WTC11 (cell line): ENCODE results near the gene TATDN2. TPM values are rescaled to one million over a fixed set of nuclear protein-coding genes. Genes with fewer than 3 reads are reported as not detected.

Experiments used
- ATAC-seq: fragments of 200-7000 bp; cut with Tn5 transposase; 2 replicates; pipeline ENCODE4 v1.10.0; 2021; ENCODE audit warnings: mild to moderate bottlenecking, moderate library complexity
- CTCF ChIA-PET: fragments of 300-600 bp; sonication (Branson Sonifier 250); formaldehyde crosslinking; loops from one replicate; lab custom pipeline; 2021; ENCODE audit warnings: antibody characterized with exemption; lab: Charles Lee
- POLR2A ChIA-PET: fragments of 350-600 bp; sonication (Branson Sonifier 250); formaldehyde crosslinking; loops from one replicate; lab custom pipeline; 2021; ENCODE audit warnings: antibody characterized with exemption; lab: Charles Lee
- DNase-seq: peaks from one replicate; pipeline ENCODE4 v3.0.0; 2021; ENCODE audit warnings: low spot score
- H3K27ac Mint-ChIP-seq: 2 replicates; pipeline ENCODE4 v1.8.0; 2021; ENCODE audit warnings: mixed read lengths
- H3K27me3 Mint-ChIP-seq: 2 replicates; pipeline ENCODE4 v1.8.0; 2021; ENCODE audit warnings: low read depth, mild to moderate bottlenecking, moderate library complexity, mixed read lengths
- H3K36me3 Mint-ChIP-seq: 2 replicates; pipeline ENCODE4 v1.8.0; 2021; ENCODE audit warnings: mixed read lengths
- H3K4me1 Mint-ChIP-seq: 2 replicates; pipeline ENCODE4 v1.8.0; 2022; ENCODE audit warnings: mixed read lengths
- H3K4me3 Mint-ChIP-seq: 2 replicates; pipeline ENCODE4 v1.8.0; 2021; ENCODE audit warnings: mild to moderate bottlenecking, moderate library complexity, mixed read lengths
- H3K9me3 Mint-ChIP-seq: 2 replicates; pipeline ENCODE4 v1.8.0; 2021; ENCODE audit warnings: mixed read lengths
- CTCF ChIP-seq: fragments of 200-600 bp; IDR thresholded peaks from 2 replicates; pipeline ENCODE4 v1.8.0; 2022; ENCODE audit warnings: antibody characterized with exemption
- E2F5 ChIP-seq: sonication (generic); formaldehyde crosslinking; IDR thresholded peaks from 2 replicates; pipeline ENCODE4 v1.8.1; 2022; ENCODE audit warnings: mild to moderate bottlenecking, moderate library complexity, missing genetic modification reagents
- EMX1 ChIP-seq: fragments of 250-450 bp; sonication (Bioruptor Pico); IDR thresholded peaks from 2 replicates; pipeline ENCODE4 v1.8.0; 2021; ENCODE audit warnings: mild to moderate bottlenecking
- ERG ChIP-seq: fragments of 250-450 bp; sonication (Bioruptor Pico); IDR thresholded peaks from 2 replicates; pipeline ENCODE4 v1.8.0; 2021; ENCODE audit warnings: mild to moderate bottlenecking
- GABPB1 ChIP-seq: sonication (generic); formaldehyde crosslinking; IDR thresholded peaks from 2 replicates; pipeline ENCODE4 v1.8.1; 2023; ENCODE audit warnings: mild to moderate bottlenecking, missing genetic modification reagents
- HMGXB4 ChIP-seq: sonication (generic); formaldehyde crosslinking; IDR thresholded peaks from 2 replicates; pipeline ENCODE4 v1.8.1; 2023; ENCODE audit warnings: mild to moderate bottlenecking, moderate library complexity, missing genetic modification reagents
- NFATC4 ChIP-seq: fragments of 250-450 bp; sonication (Bioruptor Pico); IDR thresholded peaks from 2 replicates; pipeline ENCODE4 v1.9.0; 2021; ENCODE audit warnings: mild to moderate bottlenecking
- RORB ChIP-seq: fragments of 250-450 bp; sonication (Bioruptor Pico); IDR thresholded peaks from 2 replicates; pipeline ENCODE4 v1.9.0; 2021; ENCODE audit warnings: mild to moderate bottlenecking
- SMAD3 ChIP-seq: sonication (generic); formaldehyde crosslinking; IDR thresholded peaks from 2 replicates; pipeline ENCODE4 v1.8.0; 2022; ENCODE audit warnings: missing genetic modification reagents, mild to moderate bottlenecking, borderline replicate concordance
- TCF7 ChIP-seq: sonication (generic); formaldehyde crosslinking; IDR thresholded peaks from 2 replicates; pipeline ENCODE4 v1.8.0; 2022; ENCODE audit warnings: mild to moderate bottlenecking, low read depth, missing genetic modification reagents, moderate library complexity
- ZNF232 ChIP-seq: sonication (generic); formaldehyde crosslinking; IDR thresholded peaks from 2 replicates; pipeline ENCODE4 v1.8.0; 2022; ENCODE audit warnings: mild to moderate bottlenecking, missing genetic modification reagents
- ZNF532 ChIP-seq: fragments of 250-450 bp; sonication (Bioruptor Pico); IDR thresholded peaks from 2 replicates; pipeline ENCODE4 v1.9.0; 2021; ENCODE audit warnings: mild to moderate bottlenecking, borderline replicate concordance
- total RNA-seq: library from RNA; stranded (reverse); gene quantifications from 3 replicates; pipeline ENCODE4 v1.2.3, GENCODE V29; 2021
- TF ChIP-seq, protein P1 (sequence below): sonication (generic); formaldehyde crosslinking; IDR thresholded peaks from 2 replicates; pipeline ENCODE4 v1.8.1; 2023; ENCODE audit warnings: mild to moderate bottlenecking, missing genetic modification reagents
- TF ChIP-seq, protein P2 (sequence below): sonication (generic); formaldehyde crosslinking; IDR thresholded peaks from 2 replicates; pipeline ENCODE4 v1.8.0; 2023; ENCODE audit warnings: missing genetic modification reagents, mild to moderate bottlenecking, borderline replicate concordance

Gene TATDN2
- total RNA-seq, 1 experiment from 2014 or later, result 31.7 TPM

DNA sequence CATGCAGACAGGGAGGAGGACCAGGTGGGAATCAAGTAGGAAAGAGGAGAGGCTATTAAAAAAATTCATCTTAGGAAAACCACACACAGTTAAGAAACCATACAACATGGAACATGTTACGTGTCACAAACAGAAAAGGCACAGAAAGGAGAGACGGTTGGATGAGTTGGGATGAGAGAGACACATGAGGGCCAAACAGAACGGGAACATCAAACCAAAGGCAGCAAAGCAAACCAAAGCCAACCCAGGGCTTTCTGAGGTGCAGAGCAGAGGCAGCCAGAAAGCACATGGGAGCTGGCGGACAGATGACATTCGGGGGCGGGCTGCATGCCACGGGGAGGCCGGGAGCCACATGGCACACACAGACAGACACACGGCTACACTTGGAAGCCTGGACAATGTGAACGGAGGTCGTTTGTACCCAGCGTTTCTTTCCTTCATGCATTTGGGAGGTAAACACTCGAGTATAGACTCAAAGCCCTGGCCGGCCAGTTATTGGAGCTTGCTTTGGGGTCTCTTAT, 81.3 kb downstream of the TATDN2 start (continued):
- TF ChIP-seq, protein P1, sequence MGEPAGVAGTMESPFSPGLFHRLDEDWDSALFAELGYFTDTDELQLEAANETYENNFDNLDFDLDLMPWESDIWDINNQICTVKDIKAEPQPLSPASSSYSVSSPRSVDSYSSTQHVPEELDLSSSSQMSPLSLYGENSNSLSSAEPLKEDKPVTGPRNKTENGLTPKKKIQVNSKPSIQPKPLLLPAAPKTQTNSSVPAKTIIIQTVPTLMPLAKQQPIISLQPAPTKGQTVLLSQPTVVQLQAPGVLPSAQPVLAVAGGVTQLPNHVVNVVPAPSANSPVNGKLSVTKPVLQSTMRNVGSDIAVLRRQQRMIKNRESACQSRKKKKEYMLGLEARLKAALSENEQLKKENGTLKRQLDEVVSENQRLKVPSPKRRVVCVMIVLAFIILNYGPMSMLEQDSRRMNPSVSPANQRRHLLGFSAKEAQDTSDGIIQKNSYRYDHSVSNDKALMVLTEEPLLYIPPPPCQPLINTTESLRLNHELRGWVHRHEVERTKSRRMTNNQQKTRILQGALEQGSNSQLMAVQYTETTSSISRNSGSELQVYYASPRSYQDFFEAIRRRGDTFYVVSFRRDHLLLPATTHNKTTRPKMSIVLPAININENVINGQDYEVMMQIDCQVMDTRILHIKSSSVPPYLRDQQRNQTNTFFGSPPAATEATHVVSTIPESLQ, result no peak
- TF ChIP-seq E2F5 (CRISPR knock-in tag) (no peak), HMGXB4 (CRISPR knock-in tag) (no peak), SMAD3 (CRISPR knock-in tag) (no peak), ERG (CRISPR knock-in tag) (no peak), TCF7 (CRISPR knock-in tag) (no peak)

DNA sequence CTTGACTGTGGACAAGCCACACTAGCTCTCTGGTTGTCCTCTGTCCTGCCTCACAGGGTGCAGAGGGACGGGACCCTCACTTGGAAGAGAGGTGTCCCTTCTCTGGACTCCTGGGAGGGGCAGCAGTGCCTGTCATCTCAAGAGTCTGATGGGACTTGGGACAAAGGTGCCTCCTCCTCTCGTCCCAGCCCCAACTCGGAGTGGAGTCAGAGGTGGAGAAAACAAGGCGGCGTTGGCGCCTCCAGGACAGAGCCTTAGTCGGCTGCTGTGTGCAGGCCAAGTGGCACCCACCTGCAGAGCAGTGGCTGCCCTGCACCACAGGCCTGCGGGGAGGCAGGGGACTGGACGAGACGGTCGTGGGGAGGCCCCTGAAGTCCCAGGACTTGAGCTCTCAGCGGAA, 82.1 kb downstream of the TATDN2 start:
- Mint-ChIP-seq H3K4me3 (no peak overlapping the region), H3K4me1 (0 out of 2 replicates have a peak, but pooled peaks cover 2% of the 10 kb centered on the region), H3K36me3 (no peaks in the 10 kb centered on the region), H3K27ac (no peak overlapping the region), H3K9me3 (no peaks in the 10 kb centered on the region), H3K27me3 (peaks cover 33% of the 10 kb centered on the region)
- POLR2A ChIA-PET, result no interaction called here
- DNase-seq (no peak), ATAC-seq (no peak)
- CTCF ChIA-PET, result interaction anchor here (0.9 to 1.2 kb wide), 2 partner anchors 14 to 36 kb away, joined by 3 to 4 read pairs; no protein-coding TSS in a partner anchor
- TF ChIP-seq RORB (CRISPR knock-in tag), result no peak
- TF ChIP-seq GABPB1 (CRISPR knock-in tag), result no peak
- TF ChIP-seq NFATC4, result no peak
- TF ChIP-seq ZNF532, result no peak
- no peak for TF ChIP-seq EMX1 (CRISPR knock-in tag)
- no peak for TF ChIP-seq ZNF232 (CRISPR knock-in tag)
- TF ChIP-seq, protein P2, sequence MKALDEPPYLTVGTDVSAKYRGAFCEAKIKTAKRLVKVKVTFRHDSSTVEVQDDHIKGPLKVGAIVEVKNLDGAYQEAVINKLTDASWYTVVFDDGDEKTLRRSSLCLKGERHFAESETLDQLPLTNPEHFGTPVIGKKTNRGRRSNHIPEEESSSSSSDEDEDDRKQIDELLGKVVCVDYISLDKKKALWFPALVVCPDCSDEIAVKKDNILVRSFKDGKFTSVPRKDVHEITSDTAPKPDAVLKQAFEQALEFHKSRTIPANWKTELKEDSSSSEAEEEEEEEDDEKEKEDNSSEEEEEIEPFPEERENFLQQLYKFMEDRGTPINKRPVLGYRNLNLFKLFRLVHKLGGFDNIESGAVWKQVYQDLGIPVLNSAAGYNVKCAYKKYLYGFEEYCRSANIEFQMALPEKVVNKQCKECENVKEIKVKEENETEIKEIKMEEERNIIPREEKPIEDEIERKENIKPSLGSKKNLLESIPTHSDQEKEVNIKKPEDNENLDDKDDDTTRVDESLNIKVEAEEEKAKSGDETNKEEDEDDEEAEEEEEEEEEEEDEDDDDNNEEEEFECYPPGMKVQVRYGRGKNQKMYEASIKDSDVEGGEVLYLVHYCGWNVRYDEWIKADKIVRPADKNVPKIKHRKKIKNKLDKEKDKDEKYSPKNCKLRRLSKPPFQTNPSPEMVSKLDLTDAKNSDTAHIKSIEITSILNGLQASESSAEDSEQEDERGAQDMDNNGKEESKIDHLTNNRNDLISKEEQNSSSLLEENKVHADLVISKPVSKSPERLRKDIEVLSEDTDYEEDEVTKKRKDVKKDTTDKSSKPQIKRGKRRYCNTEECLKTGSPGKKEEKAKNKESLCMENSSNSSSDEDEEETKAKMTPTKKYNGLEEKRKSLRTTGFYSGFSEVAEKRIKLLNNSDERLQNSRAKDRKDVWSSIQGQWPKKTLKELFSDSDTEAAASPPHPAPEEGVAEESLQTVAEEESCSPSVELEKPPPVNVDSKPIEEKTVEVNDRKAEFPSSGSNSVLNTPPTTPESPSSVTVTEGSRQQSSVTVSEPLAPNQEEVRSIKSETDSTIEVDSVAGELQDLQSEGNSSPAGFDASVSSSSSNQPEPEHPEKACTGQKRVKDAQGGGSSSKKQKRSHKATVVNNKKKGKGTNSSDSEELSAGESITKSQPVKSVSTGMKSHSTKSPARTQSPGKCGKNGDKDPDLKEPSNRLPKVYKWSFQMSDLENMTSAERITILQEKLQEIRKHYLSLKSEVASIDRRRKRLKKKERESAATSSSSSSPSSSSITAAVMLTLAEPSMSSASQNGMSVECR (CRISPR knock-in tag), result no peak
- TF ChIP-seq ERG (CRISPR knock-in tag), result no peak
- no peak for TF ChIP-seq CTCF
